SK-N-SH treated with all-trans-retinoic acid at 6 μM for 48 hours (cell line): ENCODE results near the gene TRIM22.

Experiments used
- GLIS3 ChIP-seq: fragments of 250-450 bp; sonication (Bioruptor Pico); IDR thresholded peaks from 2 replicates; pipeline ENCODE4 v1.5.0; 2020; ENCODE audit warnings: mild to moderate bottlenecking, moderate library complexity
- OSR1 ChIP-seq: fragments of 250-450 bp; sonication (Bioruptor Pico); IDR thresholded peaks from 2 replicates; pipeline ENCODE4 v1.8.0; 2022; ENCODE audit warnings: moderate library complexity, mild to moderate bottlenecking, inconsistent platforms
- SNAI2 ChIP-seq: fragments of 250-450 bp; sonication (Bioruptor Pico); IDR thresholded peaks from 2 replicates; pipeline ENCODE4 v1.5.0; 2020; ENCODE audit warnings: mild to moderate bottlenecking, moderate library complexity
- TF ChIP-seq, protein P1 (sequence below): fragments of 250-450 bp; sonication (Bioruptor Pico); IDR thresholded peaks from 2 replicates; pipeline ENCODE4 v1.5.1; 2021; ENCODE audit warnings: mild to moderate bottlenecking, moderate library complexity
- TF ChIP-seq, protein P2 (sequence below): fragments of 250-450 bp; sonication (Bioruptor Pico); IDR thresholded peaks from 2 replicates; pipeline ENCODE4 v1.5.1; 2020; ENCODE audit warnings: low read depth, mild to moderate bottlenecking, moderate library complexity
- TF ChIP-seq, protein P3 (sequence below): fragments of 250-450 bp; sonication (Bioruptor Pico); IDR thresholded peaks from 2 replicates; pipeline ENCODE4 v1.5.0; 2020; ENCODE audit warnings: mild to moderate bottlenecking, moderate library complexity

DNA sequence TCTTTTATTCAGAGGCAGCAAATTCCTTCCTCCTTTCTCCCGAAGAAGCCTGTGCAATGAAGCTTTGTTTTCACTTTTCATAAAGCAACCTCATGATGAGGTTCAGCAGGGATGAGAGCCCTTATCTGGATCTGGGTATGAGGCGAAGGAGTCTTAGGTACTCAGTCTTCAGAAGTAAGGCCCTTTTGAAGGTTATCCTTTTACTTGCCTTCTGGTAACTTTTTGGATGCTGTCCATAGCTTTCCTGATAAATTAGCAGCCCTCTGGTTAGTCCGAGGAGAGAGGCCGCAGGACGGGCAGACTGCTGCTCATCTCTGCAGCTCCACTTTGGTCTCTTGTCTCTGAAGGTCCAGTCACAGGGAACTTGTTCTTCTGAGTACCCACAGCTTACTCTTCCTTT, 1.1 kb downstream of the TRIM22 start:
- TF ChIP-seq, protein P1, sequence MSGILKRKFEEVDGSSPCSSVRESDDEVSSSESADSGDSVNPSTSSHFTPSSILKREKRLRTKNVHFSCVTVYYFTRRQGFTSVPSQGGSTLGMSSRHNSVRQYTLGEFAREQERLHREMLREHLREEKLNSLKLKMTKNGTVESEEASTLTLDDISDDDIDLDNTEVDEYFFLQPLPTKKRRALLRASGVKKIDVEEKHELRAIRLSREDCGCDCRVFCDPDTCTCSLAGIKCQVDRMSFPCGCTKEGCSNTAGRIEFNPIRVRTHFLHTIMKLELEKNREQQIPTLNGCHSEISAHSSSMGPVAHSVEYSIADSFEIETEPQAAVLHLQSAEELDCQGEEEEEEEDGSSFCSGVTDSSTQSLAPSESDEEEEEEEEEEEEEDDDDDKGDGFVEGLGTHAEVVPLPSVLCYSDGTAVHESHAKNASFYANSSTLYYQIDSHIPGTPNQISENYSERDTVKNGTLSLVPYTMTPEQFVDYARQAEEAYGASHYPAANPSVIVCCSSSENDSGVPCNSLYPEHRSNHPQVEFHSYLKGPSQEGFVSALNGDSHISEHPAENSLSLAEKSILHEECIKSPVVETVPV (CRISPR knock-in tag): no peak
- TF ChIP-seq, protein P2, sequence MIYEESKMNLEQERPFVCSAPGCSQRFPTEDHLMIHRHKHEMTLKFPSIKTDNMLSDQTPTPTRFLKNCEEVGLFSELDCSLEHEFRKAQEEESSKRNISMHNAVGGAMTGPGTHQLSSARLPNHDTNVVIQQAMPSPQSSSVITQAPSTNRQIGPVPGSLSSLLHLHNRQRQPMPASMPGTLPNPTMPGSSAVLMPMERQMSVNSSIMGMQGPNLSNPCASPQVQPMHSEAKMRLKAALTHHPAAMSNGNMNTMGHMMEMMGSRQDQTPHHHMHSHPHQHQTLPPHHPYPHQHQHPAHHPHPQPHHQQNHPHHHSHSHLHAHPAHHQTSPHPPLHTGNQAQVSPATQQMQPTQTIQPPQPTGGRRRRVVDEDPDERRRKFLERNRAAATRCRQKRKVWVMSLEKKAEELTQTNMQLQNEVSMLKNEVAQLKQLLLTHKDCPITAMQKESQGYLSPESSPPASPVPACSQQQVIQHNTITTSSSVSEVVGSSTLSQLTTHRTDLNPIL: no peak
- no peak for TF ChIP-seq OSR1 (CRISPR knock-in tag)
- TF ChIP-seq, protein P3, sequence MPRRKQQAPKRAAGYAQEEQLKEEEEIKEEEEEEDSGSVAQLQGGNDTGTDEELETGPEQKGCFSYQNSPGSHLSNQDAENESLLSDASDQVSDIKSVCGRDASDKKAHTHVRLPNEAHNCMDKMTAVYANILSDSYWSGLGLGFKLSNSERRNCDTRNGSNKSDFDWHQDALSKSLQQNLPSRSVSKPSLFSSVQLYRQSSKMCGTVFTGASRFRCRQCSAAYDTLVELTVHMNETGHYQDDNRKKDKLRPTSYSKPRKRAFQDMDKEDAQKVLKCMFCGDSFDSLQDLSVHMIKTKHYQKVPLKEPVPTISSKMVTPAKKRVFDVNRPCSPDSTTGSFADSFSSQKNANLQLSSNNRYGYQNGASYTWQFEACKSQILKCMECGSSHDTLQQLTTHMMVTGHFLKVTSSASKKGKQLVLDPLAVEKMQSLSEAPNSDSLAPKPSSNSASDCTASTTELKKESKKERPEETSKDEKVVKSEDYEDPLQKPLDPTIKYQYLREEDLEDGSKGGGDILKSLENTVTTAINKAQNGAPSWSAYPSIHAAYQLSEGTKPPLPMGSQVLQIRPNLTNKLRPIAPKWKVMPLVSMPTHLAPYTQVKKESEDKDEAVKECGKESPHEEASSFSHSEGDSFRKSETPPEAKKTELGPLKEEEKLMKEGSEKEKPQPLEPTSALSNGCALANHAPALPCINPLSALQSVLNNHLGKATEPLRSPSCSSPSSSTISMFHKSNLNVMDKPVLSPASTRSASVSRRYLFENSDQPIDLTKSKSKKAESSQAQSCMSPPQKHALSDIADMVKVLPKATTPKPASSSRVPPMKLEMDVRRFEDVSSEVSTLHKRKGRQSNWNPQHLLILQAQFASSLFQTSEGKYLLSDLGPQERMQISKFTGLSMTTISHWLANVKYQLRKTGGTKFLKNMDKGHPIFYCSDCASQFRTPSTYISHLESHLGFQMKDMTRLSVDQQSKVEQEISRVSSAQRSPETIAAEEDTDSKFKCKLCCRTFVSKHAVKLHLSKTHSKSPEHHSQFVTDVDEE (CRISPR knock-in tag): no peak
- no peak for TF ChIP-seq GLIS3 (CRISPR knock-in tag)
- TF ChIP-seq SNAI2: no peak
